Neural progenitor cell (in vitro differentiated cells): ENCODE data around the gene FABP1. TPM values are rescaled to one million over a fixed set of nuclear protein-coding genes. Genes with fewer than 3 reads are reported as not detected.

Experiments used
- DNase-seq: peaks from one replicate; pipeline ENCODE4 v3.0.0-alpha.2; 2016; ENCODE audit warnings: low spot score
- H2AFZ ChIP-seq: fragments of 200-600 bp; sonication (generic); replicated peaks from 2 replicates; pipeline ENCODE4 v1.6.1; 2016; ENCODE audit warnings: antibody characterized with exemption
- H3F3A ChIP-seq: fragments of 200-600 bp; sonication (generic); 2 replicates; pipeline ENCODE4 v1.6.1; 2016; ENCODE audit warnings: antibody characterized with exemption, low read depth
- H3K27ac ChIP-seq: fragments of 200-600 bp; sonication (generic); 2 replicates; pipeline ENCODE4 v1.5.1; 2016; ENCODE audit warnings: mild to moderate bottlenecking
- H3K27me3 ChIP-seq: fragments of 200-600 bp; sonication (generic); 2 replicates; pipeline ENCODE4 v1.6.1; 2016; ENCODE audit warnings: mild to moderate bottlenecking, moderate library complexity
- H3K36me3 ChIP-seq: fragments of 200-600 bp; sonication (generic); 2 replicates; pipeline ENCODE4 v1.5.1; 2016
- H3K4me1 ChIP-seq: fragments of 200-600 bp; sonication (generic); 2 replicates; pipeline ENCODE4 v1.6.1; 2016; ENCODE audit warnings: mixed run types
- H3K4me2 ChIP-seq: fragments of 200-600 bp; sonication (generic); 2 replicates; pipeline ENCODE4 v1.6.1; 2016
- H3K4me3 ChIP-seq: fragments of 200-600 bp; sonication (generic); 2 replicates; pipeline ENCODE4 v1.5.1; 2016
- H3K79me2 ChIP-seq: fragments of 200-600 bp; sonication (generic); 2 replicates; pipeline ENCODE4 v1.6.1; 2016; ENCODE audit warnings: low read depth
- H3K9ac ChIP-seq: fragments of 200-600 bp; sonication (generic); 2 replicates; pipeline ENCODE4 v1.6.1; 2016
- H3K9me3 ChIP-seq: fragments of 200-600 bp; sonication (generic); 2 replicates; pipeline ENCODE4 v1.5.1; 2016; ENCODE audit warnings: low read depth
- H4K20me1 ChIP-seq: fragments of 200-600 bp; sonication (generic); 2 replicates; pipeline ENCODE4 v1.6.1; 2016; ENCODE audit warnings: low read depth
- H3K27ac Mint-ChIP-seq: 3 replicates; pipeline ENCODE4 v1.8.0; 2021; ENCODE audit warnings: mixed read lengths
- H3K27me3 Mint-ChIP-seq: 2 replicates; pipeline ENCODE4 v1.8.0; 2022; ENCODE audit warnings: low read depth, mild to moderate bottlenecking, inconsistent platforms, moderate library complexity, mixed read lengths; ENCODE audit not compliant: insufficient read depth
- H3K36me3 Mint-ChIP-seq: 3 replicates; pipeline ENCODE4 v1.8.0; 2021; ENCODE audit warnings: mixed read lengths
- H3K4me1 Mint-ChIP-seq: 3 replicates; pipeline ENCODE4 v1.8.0; 2021; ENCODE audit warnings: mixed read lengths
- H3K4me3 Mint-ChIP-seq: 3 replicates; pipeline ENCODE4 v1.8.0; 2021; ENCODE audit warnings: mild to moderate bottlenecking, moderate library complexity, mixed read lengths
- H3K9me3 Mint-ChIP-seq: 3 replicates; pipeline ENCODE4 v1.8.0; 2020; ENCODE audit warnings: mixed read lengths
- CTCF ChIP-seq: fragments of 200-600 bp; sonication (generic); IDR thresholded peaks from 2 replicates; pipeline ENCODE4 v1.5.1; 2017; ENCODE audit warnings: antibody characterized with exemption, mild to moderate bottlenecking
- EZH2 ChIP-seq: fragments of 200-600 bp; sonication (generic); IDR thresholded peaks from 2 replicates; pipeline ENCODE4 v1.6.1; 2017; ENCODE audit warnings: antibody characterized with exemption, mild to moderate bottlenecking, moderate library complexity
- EZH2phosphoT487 ChIP-seq: fragments of 200-600 bp; sonication (generic); IDR thresholded peaks from 2 replicates; pipeline ENCODE4 v1.6.1; 2017; ENCODE audit warnings: antibody characterized with exemption
- total RNA-seq: library from RNA; depleted of rRNA; stranded (reverse); fragments of >200 nt; gene quantifications from 2 replicates; pipeline ENCODE4 v1.2.3, GENCODE V29; 2015; ENCODE audit warnings: low replicate concordance

Gene FABP1
- total RNA-seq, 1 donor from 2014 or later = not detected

GRCh38 chr2:88141952-88142351 lies 14.1 kb upstream of the FABP1 start:
- H3K4me3 ChIP-seq = no peak overlapping the region
- H3F3A ChIP-seq = no peaks in the 10 kb centered on the region
- no peak for DNase-seq
- H3K27ac ChIP-seq = no peak overlapping the region
- no peak overlapping the region for H2AFZ ChIP-seq
- peaks cover 5% of the 10 kb centered on the region for H3K9me3 Mint-ChIP-seq
- no peak overlapping the region for H3K27ac Mint-ChIP-seq
- TF ChIP-seq EZH2 (no peak), EZH2phosphoT487 (no peak), CTCF (no peak)
- no peaks in the 10 kb centered on the region for H3K36me3 ChIP-seq
- H3K9ac ChIP-seq = no peak overlapping the region
- H3K4me2 ChIP-seq = no peak overlapping the region
- no peaks in the 10 kb centered on the region for H3K79me2 ChIP-seq
- no peaks in the 10 kb centered on the region for H3K27me3 ChIP-seq
- H3K36me3 Mint-ChIP-seq = no peaks in the 10 kb centered on the region
- no peaks in the 10 kb centered on the region for H3K9me3 ChIP-seq
- peaks cover 4% of the 10 kb centered on the region for H3K27me3 Mint-ChIP-seq
- no peaks in the 10 kb centered on the region for H4K20me1 ChIP-seq
- no peaks in the 10 kb centered on the region for H3K4me1 ChIP-seq
- H3K4me3 Mint-ChIP-seq = no peak overlapping the region
- no peaks in the 10 kb centered on the region for H3K4me1 Mint-ChIP-seq

- TF ChIP-seq CTCF = no peak
- TF ChIP-seq EZH2 = no peak
- H3K36me3 Mint-ChIP-seq = no peaks in the 10 kb centered on the region
- H3F3A ChIP-seq = no peaks in the 10 kb centered on the region
- no peaks in the 10 kb centered on the region for H3K79me2 ChIP-seq
- H3K9ac ChIP-seq = no peak overlapping the region
- peaks cover 4% of the 10 kb centered on the region for H3K27me3 Mint-ChIP-seq
- no peak overlapping the region for H3K4me3 ChIP-seq
- no peaks in the 10 kb centered on the region for H3K4me1 ChIP-seq
- no peaks in the 10 kb centered on the region for H3K9me3 ChIP-seq
- no peak overlapping the region for H3K27ac ChIP-seq
- H4K20me1 ChIP-seq = no peaks in the 10 kb centered on the region
- no peaks in the 10 kb centered on the region for H3K4me1 Mint-ChIP-seq
- no peak overlapping the region for H3K27ac Mint-ChIP-seq
- no peak for DNase-seq
- H3K36me3 ChIP-seq = no peaks in the 10 kb centered on the region
- H3K9me3 Mint-ChIP-seq = peaks cover 5% of the 10 kb centered on the region
- H3K4me3 Mint-ChIP-seq = no peak overlapping the region
- no peak overlapping the region for H3K4me2 ChIP-seq
- H2AFZ ChIP-seq = no peak overlapping the region
- no peaks in the 10 kb centered on the region for H3K27me3 ChIP-seq
These were observed 11.9 kb upstream of the FABP1 start for GRCh38 chr2:88139804-88140203.

GRCh38 chr2:88139203-88139702 lies 11.4 kb upstream of the FABP1 start:
- no peak for TF ChIP-seq CTCF
- TF ChIP-seq EZH2 = no peak
- no peak for TF ChIP-seq EZH2phosphoT487
- no peaks in the 10 kb centered on the region for H3K9me3 ChIP-seq
- H3K27ac Mint-ChIP-seq = no peak overlapping the region

More at GRCh38 chr2:88139203-88139702, 11.4 kb upstream of the FABP1 start:
- H3K4me3 ChIP-seq = no peak overlapping the region
- DNase-seq = no peak
- H3K36me3 ChIP-seq = no peaks in the 10 kb centered on the region
- Mint-ChIP-seq H3K9me3 (peaks cover 5% of the 10 kb centered on the region), H3K27me3 (peaks cover 4% of the 10 kb centered on the region), H3K4me3 (no peak overlapping the region), H3K4me1 (no peaks in the 10 kb centered on the region), H3K36me3 (no peaks in the 10 kb centered on the region)
- H3K4me2 ChIP-seq = no peak overlapping the region
- H2AFZ ChIP-seq = no peak overlapping the region
- H4K20me1 ChIP-seq = no peaks in the 10 kb centered on the region
- H3K27me3 ChIP-seq = no peaks in the 10 kb centered on the region
- no peaks in the 10 kb centered on the region for H3F3A ChIP-seq
- H3K79me2 ChIP-seq = no peaks in the 10 kb centered on the region
- H3K9ac ChIP-seq = no peak overlapping the region
- no peak overlapping the region for H3K27ac ChIP-seq
- no peaks in the 10 kb centered on the region for H3K4me1 ChIP-seq
